Kidney (tissue), 14 donors: ENCODE measurements around the gene WDR31. TPM values are rescaled to one million over a fixed set of nuclear protein-coding genes. Genes with fewer than 3 reads are reported as not detected.

Source experiments
- DNase-seq, 5 donors: peaks; one replicate each; pipeline ENCODE4 v3.0.0-alpha.2; 2013 to 2020
- FAIRE-seq: peaks from 2 replicates; lab custom pipeline; 2012; peaks lifted over from hg19 to GRCh38; lab: Jason Lieb, UNC
- H3K27ac ChIP-seq, 2 donors: one replicate each; pipeline ENCODE4 v1.7.0; 2013; ENCODE audit warnings: low read depth in 2 of 2, low read length in 2 of 2, inconsistent platforms in 1 of 2
- H3K27me3 ChIP-seq: one replicate; pipeline ENCODE4 v1.7.1; 2013; ENCODE audit warnings: low read length, inconsistent platforms; ENCODE audit not compliant: control insufficient read depth, insufficient read depth
- H3K36me3 ChIP-seq, 3 donors: one replicate each; pipeline versions ENCODE4 v1.7.0 to v1.7.1; 2013; ENCODE audit warnings: low read length in 3 of 3, control low read depth in 1 of 3, inconsistent platforms in 1 of 3; ENCODE audit not compliant: insufficient read depth in 3 of 3, control insufficient read depth in 2 of 3
- H3K4me1 ChIP-seq, 3 donors: one replicate each; pipeline versions ENCODE4 v1.7.0 to v1.7.1; 2013; ENCODE audit warnings: low read length in 3 of 3, inconsistent platforms in 1 of 3, low read depth in 1 of 3; ENCODE audit not compliant: control insufficient read depth in 2 of 3, insufficient read depth in 2 of 3
- H3K4me3 ChIP-seq, 3 donors: one replicate each; pipeline versions ENCODE4 v1.7.0 to v1.8.1; 2013; ENCODE audit warnings: low read length in 3 of 3, control low read depth in 1 of 3, inconsistent platforms in 1 of 3
- H3K9ac ChIP-seq, 3 donors: one replicate each; pipeline versions ENCODE4 v1.7.0 to v1.7.1; 2013; ENCODE audit warnings: low read length in 3 of 3, control low read depth in 1 of 3, inconsistent platforms in 1 of 3
- H3K9me3 ChIP-seq, 3 donors: one replicate each; pipeline versions ENCODE4 v1.7.0 to v1.7.1; 2013; ENCODE audit warnings: low read length in 3 of 3, control low read depth in 1 of 3, inconsistent platforms in 1 of 3; ENCODE audit not compliant: control insufficient read depth in 2 of 3, insufficient read depth in 1 of 3
- intact Hi-C: fragments of 100-400 bp; cut with DNase I; formaldehyde crosslinking; loops from one replicate; pipeline ENCODE4 v1.11.1; 2022
- polyA plus RNA-seq: library from polyadenylated mRNA; stranded (reverse); fragments of 350-450 nt; fragmentation: Illumina TruSeq; extraction: RNeasy Lipid Tissue Mini Kit (QIAGEN cat#74804); gene quantifications from one replicate; pipeline ENCODE4 v1.2.3, GENCODE V29; 2014; ENCODE audit warnings: low read depth, low replicate concordance; ENCODE audit not compliant: insufficient read depth
- total RNA-seq: library from RNA; stranded (reverse); fragmentation: NEBNext Ultra II Directional; extraction: Animal tissue kit (Norgen Biotek cat#: 25700); gene quantifications from one replicate; pipeline ENCODE4 v1.2.1, GENCODE V29; 2021
- TF ChIP-seq, protein P1 (sequence below): IDR thresholded peaks from 3 replicates; pipeline ENCODE4 v1.5.1; 2012; ENCODE audit warnings: mild to moderate bottlenecking, moderate library complexity, borderline replicate concordance; ENCODE audit not compliant: insufficient read depth; ENCODE audit errors: extremely low read depth
- donor health status: control.
- donor health status: control.
- donor health status: control.
- donor health status: control.
- donor health status: control.
- donor health status: DM: yes; HTN: yes; CAD: no.
- donor health status: Normal renal cell carcinoma (clear cell type).

Gene WDR31
- total and polyA plus RNA-seq, 2 donors from 2014 or later = 3.1 to 8.7 TPM

DNA sequence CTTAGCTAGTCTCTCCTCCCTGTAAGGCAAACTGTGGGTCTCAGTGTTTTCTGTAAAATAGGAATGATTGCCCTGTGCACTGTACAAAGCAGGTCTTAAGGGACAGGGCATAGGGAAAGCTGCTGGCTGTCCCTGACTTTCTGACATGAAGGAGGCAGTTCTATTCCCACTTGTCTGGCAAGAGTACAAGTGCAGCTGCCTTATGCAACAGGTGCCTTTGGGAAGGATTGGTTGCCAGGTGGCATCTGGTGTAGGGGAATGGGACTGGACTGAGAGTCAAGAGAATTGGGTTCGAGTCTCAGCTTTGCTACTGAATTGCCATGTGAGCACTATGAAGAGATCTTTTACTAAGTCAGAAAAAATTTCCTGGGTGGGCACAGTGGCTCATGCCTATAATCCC lies 19.3 kb upstream of the WDR31 start:
- FAIRE-seq (no peak), DNase-seq (no peak)
- H3K27ac ChIP-seq = no peak overlapping the region
- no peaks in the 10 kb centered on the region for H3K36me3 ChIP-seq
- H3K27me3 ChIP-seq = no peaks in the 10 kb centered on the region
- peaks cover 0 to 6% (median 2%) of the 10 kb centered on the region in 3 donors for H3K4me1 ChIP-seq
- H3K9ac ChIP-seq = no peak overlapping the region
- intact Hi-C loops = no loop called here
- no peak overlapping the region for H3K4me3 ChIP-seq
- no peaks in the 10 kb centered on the region for H3K9me3 ChIP-seq
- TF ChIP-seq, protein P1, sequence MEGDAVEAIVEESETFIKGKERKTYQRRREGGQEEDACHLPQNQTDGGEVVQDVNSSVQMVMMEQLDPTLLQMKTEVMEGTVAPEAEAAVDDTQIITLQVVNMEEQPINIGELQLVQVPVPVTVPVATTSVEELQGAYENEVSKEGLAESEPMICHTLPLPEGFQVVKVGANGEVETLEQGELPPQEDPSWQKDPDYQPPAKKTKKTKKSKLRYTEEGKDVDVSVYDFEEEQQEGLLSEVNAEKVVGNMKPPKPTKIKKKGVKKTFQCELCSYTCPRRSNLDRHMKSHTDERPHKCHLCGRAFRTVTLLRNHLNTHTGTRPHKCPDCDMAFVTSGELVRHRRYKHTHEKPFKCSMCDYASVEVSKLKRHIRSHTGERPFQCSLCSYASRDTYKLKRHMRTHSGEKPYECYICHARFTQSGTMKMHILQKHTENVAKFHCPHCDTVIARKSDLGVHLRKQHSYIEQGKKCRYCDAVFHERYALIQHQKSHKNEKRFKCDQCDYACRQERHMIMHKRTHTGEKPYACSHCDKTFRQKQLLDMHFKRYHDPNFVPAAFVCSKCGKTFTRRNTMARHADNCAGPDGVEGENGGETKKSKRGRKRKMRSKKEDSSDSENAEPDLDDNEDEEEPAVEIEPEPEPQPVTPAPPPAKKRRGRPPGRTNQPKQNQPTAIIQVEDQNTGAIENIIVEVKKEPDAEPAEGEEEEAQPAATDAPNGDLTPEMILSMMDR = no peak

DNA sequence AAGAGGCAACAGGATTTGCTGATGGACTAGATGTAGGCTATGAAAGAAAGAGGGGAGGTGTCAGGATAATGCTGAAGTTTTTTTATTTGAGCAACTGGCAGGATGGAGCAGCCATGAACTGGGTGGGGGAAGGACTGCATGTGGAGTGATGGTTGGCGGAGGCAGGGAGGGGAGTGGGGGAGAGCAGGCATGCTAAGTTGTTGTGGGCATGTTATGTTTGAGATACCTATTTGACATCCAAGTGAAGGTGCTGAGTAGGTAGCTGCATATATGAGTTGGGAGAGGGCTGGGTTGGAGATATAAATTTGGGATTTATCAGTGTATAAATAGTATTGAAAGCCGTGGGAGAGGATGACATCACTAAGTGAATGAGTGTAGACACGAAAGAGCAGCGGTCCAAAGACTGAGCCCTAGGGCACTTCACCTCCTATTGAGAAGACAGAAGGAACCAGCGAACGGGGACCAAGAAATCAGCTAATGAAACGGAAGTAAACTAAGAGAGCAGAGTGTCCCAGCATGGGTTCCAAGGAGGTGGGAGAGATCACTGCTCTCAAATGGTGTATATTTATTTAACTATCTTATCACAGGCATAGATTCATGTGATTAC lies 16.7 kb upstream of the WDR31 start:
- intact Hi-C loops = no loop called here
- FAIRE-seq (no peak), DNase-seq (no peak)
- Histone ChIP-seq H3K9ac (no peak overlapping the region), H3K4me3 (no peak overlapping the region), H3K36me3 (no peaks in the 10 kb centered on the region), H3K27me3 (no peaks in the 10 kb centered on the region), H3K27ac (no peak overlapping the region), H3K9me3 (no peaks in the 10 kb centered on the region), H3K4me1 (no peaks in the 10 kb centered on the region)
- TF ChIP-seq, protein P1 = no peak

DNA sequence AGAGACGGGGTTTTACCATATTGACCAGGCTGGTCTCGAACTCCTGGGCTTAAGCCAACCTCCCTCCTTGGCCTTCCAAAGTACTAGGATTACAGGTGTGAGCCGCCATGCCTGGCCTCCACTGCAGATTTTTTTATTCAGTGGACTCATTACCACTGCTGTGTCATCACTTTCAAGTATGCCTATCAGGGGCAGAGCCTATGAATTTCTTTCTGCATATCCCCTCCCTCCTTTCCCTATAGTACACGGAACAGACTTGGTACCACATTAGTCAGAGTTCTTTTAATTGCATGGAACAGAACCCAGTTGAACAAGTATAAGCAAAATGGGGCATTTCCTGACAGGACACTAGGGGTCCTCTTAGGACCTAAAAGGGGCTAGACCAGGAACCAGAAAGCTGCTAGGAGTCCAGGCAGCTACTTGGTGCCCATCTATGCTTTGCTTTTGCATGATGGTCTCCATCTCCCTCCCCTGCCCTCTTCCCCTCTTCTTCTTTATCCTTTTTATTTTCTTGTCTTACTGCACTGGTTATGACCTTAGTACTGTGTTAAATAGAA lies 15.0 kb upstream of the WDR31 start:
- Histone ChIP-seq H3K9ac (no peak overlapping the region), H3K4me3 (no peak overlapping the region), H3K27me3 (peaks cover 11% of the 10 kb centered on the region), H3K27ac (no peak overlapping the region), H3K4me1 (peaks cover 0 to 3% (median 1%) of the 10 kb centered on the region in 3 donors), H3K9me3 (no peaks in the 10 kb centered on the region), H3K36me3 (no peaks in the 10 kb centered on the region)
- intact Hi-C loops = no loop called here
- TF ChIP-seq, protein P1 = no peak
- DNase-seq = no peak
- FAIRE-seq = no peak
